Activated CD4-positive, alpha-beta T cell treated with anti-CD3 and anti-CD28 coated beads, Interleukin-2, amount 10 ng/mL, durations not matched to agents 7 days and 5 days (primary cell): ENCODE data around the gene SLC25A38. TPM values are rescaled to one million over a fixed set of nuclear protein-coding genes. Genes with fewer than 3 reads are reported as not detected.

Experiments
- CTCF ChIA-PET: fragments of 350-600 bp; sonication (Branson Sonifier 250); formaldehyde crosslinking; loops from one replicate; lab custom pipeline; 2021; ENCODE audit warnings: antibody characterized with exemption; lab: Charles Lee
- POLR2A ChIA-PET: fragments of 350-600 bp; sonication (Branson Sonifier 250); formaldehyde crosslinking; loops from one replicate; lab custom pipeline; 2021; ENCODE audit warnings: antibody characterized with exemption; lab: Charles Lee
- DNase-seq: peaks from one replicate; pipeline ENCODE4 v3.0.0-alpha.2; 2020
- H3K27ac Mint-ChIP-seq: one replicate; pipeline ENCODE4 v1.8.0; 2021; ENCODE audit warnings: mild to moderate bottlenecking, moderate library complexity, mixed read lengths
- H3K27me3 Mint-ChIP-seq: one replicate; pipeline ENCODE4 v1.8.0; 2021; ENCODE audit warnings: mixed read lengths
- H3K36me3 Mint-ChIP-seq: one replicate; pipeline ENCODE4 v1.8.0; 2021; ENCODE audit warnings: low read depth, mixed read lengths
- H3K4me1 Mint-ChIP-seq: one replicate; pipeline ENCODE4 v1.8.0; 2021; ENCODE audit warnings: mixed read lengths
- H3K4me3 Mint-ChIP-seq: one replicate; pipeline ENCODE4 v1.8.0; 2021; ENCODE audit warnings: mild to moderate bottlenecking, moderate library complexity, mixed read lengths
- H3K9me3 Mint-ChIP-seq: one replicate; pipeline ENCODE4 v1.8.0; 2021; ENCODE audit warnings: mixed read lengths
- total RNA-seq, 2 experiments: library from RNA; stranded (reverse); gene quantifications; one replicate each; pipeline ENCODE4 v1.2.3, GENCODE V29; 2021

SLC25A38 gene
- total RNA-seq, 2 experiments from 2014 or later, result 34.0 to 35.1 TPM

GRCh38 chr3:39429466-39429865 is 46.3 kb downstream of the SLC25A38 start:
- ChIA-PET CTCF (interaction anchor here (1.6 kb wide), 1 partner anchor 18 kb away, joined by 4 read pairs; no protein-coding TSS in a partner anchor), POLR2A (no interaction called here)
- Mint-ChIP-seq H3K9me3 (no peaks in the 10 kb centered on the region), H3K4me1 (no peaks in the 10 kb centered on the region), H3K27me3 (peaks cover 3% of the 10 kb centered on the region), H3K36me3 (no peaks in the 10 kb centered on the region), H3K27ac (no peak overlapping the region), H3K4me3 (no peak overlapping the region)
- DNase-seq, result no peak

GRCh38 chr3:39432342-39432741 is 49.2 kb downstream of the SLC25A38 start:
- Mint-ChIP-seq H3K9me3 (no peaks in the 10 kb centered on the region), H3K36me3 (no peaks in the 10 kb centered on the region), H3K4me1 (no peaks in the 10 kb centered on the region), H3K27ac (no peak overlapping the region), H3K27me3 (peaks cover 3% of the 10 kb centered on the region), H3K4me3 (no peak overlapping the region)
- ChIA-PET POLR2A (no interaction called here), CTCF (no interaction called here)
- no peak for DNase-seq

GRCh38 chr3:39433642-39434041 is 50.5 kb downstream of the SLC25A38 start:
- ChIA-PET CTCF (no interaction called here), POLR2A (no interaction called here)
- Mint-ChIP-seq H3K27me3 (peaks cover 3% of the 10 kb centered on the region), H3K9me3 (no peaks in the 10 kb centered on the region), H3K27ac (no peak overlapping the region), H3K4me1 (no peaks in the 10 kb centered on the region), H3K4me3 (no peak overlapping the region), H3K36me3 (no peaks in the 10 kb centered on the region)
- DNase-seq, result no peak

GRCh38 chr3:39434574-39434973 is 51.4 kb downstream of the SLC25A38 start:
- H3K4me1 Mint-ChIP-seq, result no peaks in the 10 kb centered on the region
- no peak for DNase-seq
- H3K4me3 Mint-ChIP-seq, result no peak overlapping the region
- ChIA-PET POLR2A (no interaction called here), CTCF (interaction anchor here (0.6 to 1.0 kb wide), 2 partner anchors 19 to 275 kb away, joined by 3 read pairs; no protein-coding TSS in a partner anchor)
- no peak overlapping the region for H3K27ac Mint-ChIP-seq
- H3K9me3 Mint-ChIP-seq, result no peaks in the 10 kb centered on the region
- H3K27me3 Mint-ChIP-seq, result peaks cover 3% of the 10 kb centered on the region
- no peaks in the 10 kb centered on the region for H3K36me3 Mint-ChIP-seq

GRCh38 chr3:39435006-39435748 is 52.0 kb downstream of the SLC25A38 start:
- H3K4me3 Mint-ChIP-seq, result no peak overlapping the region
- ChIA-PET POLR2A (no interaction called here), CTCF (interaction anchor here (0.6 to 1.0 kb wide), 2 partner anchors 20 to 275 kb away, joined by 3 read pairs; no protein-coding TSS in a partner anchor)
- H3K36me3 Mint-ChIP-seq, result no peaks in the 10 kb centered on the region
- H3K27ac Mint-ChIP-seq, result no peak overlapping the region
- peaks cover 3% of the 10 kb centered on the region for H3K27me3 Mint-ChIP-seq
- DNase-seq, result no peak
- no peaks in the 10 kb centered on the region for H3K9me3 Mint-ChIP-seq
- H3K4me1 Mint-ChIP-seq, result no peaks in the 10 kb centered on the region

- POLR2A ChIA-PET, result no interaction called here
- Mint-ChIP-seq H3K36me3 (no peaks in the 10 kb centered on the region), H3K9me3 (no peaks in the 10 kb centered on the region), H3K27me3 (peaks cover 1% of the 10 kb centered on the region), H3K27ac (no peak overlapping the region), H3K4me3 (no peak overlapping the region), H3K4me1 (no peaks in the 10 kb centered on the region)
- CTCF ChIA-PET, result interaction anchor here (1.1 kb wide), 1 partner anchor 8 kb away, joined by 4 read pairs; no protein-coding TSS in a partner anchor
- DNase-seq, result no peak
These were observed 55.7 kb downstream of the SLC25A38 start for GRCh38 chr3:39438880-39439279.

- H3K36me3 Mint-ChIP-seq, result no peaks in the 10 kb centered on the region
- H3K27me3 Mint-ChIP-seq, result peaks cover 6% of the 10 kb centered on the region
- DNase-seq, result no peak
- H3K27ac Mint-ChIP-seq, result no peak overlapping the region
- CTCF ChIA-PET, result no interaction called here
- H3K4me1 Mint-ChIP-seq, result no peaks in the 10 kb centered on the region
- H3K4me3 Mint-ChIP-seq, result no peak overlapping the region
- H3K9me3 Mint-ChIP-seq, result no peaks in the 10 kb centered on the region
- POLR2A ChIA-PET, result interaction anchor here (0.7 kb wide), 1 partner anchor 294 kb away, joined by 4 read pairs; no protein-coding TSS in a partner anchor
These were observed 57.1 kb downstream of the SLC25A38 start for GRCh38 chr3:39440316-39440715.

- H3K36me3 Mint-ChIP-seq, result no peaks in the 10 kb centered on the region
- ChIA-PET CTCF (interaction anchor here (0.6 kb wide), 1 partner anchor 165 kb away, joined by 3 read pairs; no protein-coding TSS in a partner anchor), POLR2A (no interaction called here)
- no peak overlapping the region for H3K4me3 Mint-ChIP-seq
- peaks cover 11% of the 10 kb centered on the region for H3K27me3 Mint-ChIP-seq
- H3K9me3 Mint-ChIP-seq, result no peaks in the 10 kb centered on the region
- no peaks in the 10 kb centered on the region for H3K4me1 Mint-ChIP-seq
- no peak for DNase-seq
- no peak overlapping the region for H3K27ac Mint-ChIP-seq
These were observed 60.4 kb downstream of the SLC25A38 start for GRCh38 chr3:39443530-39443929.

GRCh38 chr3:39445927-39446326 is 62.8 kb downstream of the SLC25A38 start:
- H3K9me3 Mint-ChIP-seq, result no peaks in the 10 kb centered on the region
- H3K4me3 Mint-ChIP-seq, result no peak overlapping the region
- H3K27ac Mint-ChIP-seq, result no peak overlapping the region
- no peaks in the 10 kb centered on the region for H3K4me1 Mint-ChIP-seq
- no peak for DNase-seq
- peaks cover 16% of the 10 kb centered on the region for H3K27me3 Mint-ChIP-seq
- CTCF ChIA-PET, result interaction anchor here (0.9 kb wide), 1 partner anchor 23 kb away, joined by 4 read pairs; no protein-coding TSS in a partner anchor
- no peaks in the 10 kb centered on the region for H3K36me3 Mint-ChIP-seq
- POLR2A ChIA-PET, result interaction anchor here (1.0 kb wide), 1 partner anchor 31 kb away, joined by 3 read pairs; no protein-coding TSS in a partner anchor

GRCh38 chr3:39446444-39446843 is 63.3 kb downstream of the SLC25A38 start:
- H3K4me3 Mint-ChIP-seq, result no peak overlapping the region
- no peak for DNase-seq
- H3K27ac Mint-ChIP-seq, result no peak overlapping the region
- H3K9me3 Mint-ChIP-seq, result no peaks in the 10 kb centered on the region
- ChIA-PET CTCF (interaction anchor here (0.9 to 1.3 kb wide), 2 partner anchors 12 to 24 kb away, joined by 4 to 6 read pairs; no protein-coding TSS in a partner anchor), POLR2A (interaction anchor here (1.0 kb wide), 1 partner anchor 32 kb away, joined by 3 read pairs; no protein-coding TSS in a partner anchor)
- no peaks in the 10 kb centered on the region for H3K4me1 Mint-ChIP-seq
- H3K27me3 Mint-ChIP-seq, result peaks cover 18% of the 10 kb centered on the region
- no peaks in the 10 kb centered on the region for H3K36me3 Mint-ChIP-seq

Other genes starting within 250 kb of the SLC25A38 start
- gene CSRNP1, start 229.8 kb upstream of the SLC25A38 start, total RNA-seq, result 10 to 100 TPM; 13.4 to 13.6 TPM
- gene XIRP1, start 190.8 kb upstream of the SLC25A38 start, total RNA-seq, result not detected
- gene CX3CR1, start 103.3 kb upstream of the SLC25A38 start, total RNA-seq, result 1 to 10 TPM in 1 of 2 experiments, under 1 TPM in 1; 0.60 to 1.5 TPM
- gene CCR8, start 53.7 kb upstream of the SLC25A38 start, total RNA-seq, result 1 to 10 TPM in 1 of 2 experiments, under 1 TPM in 1; 0.74 to 1.9 TPM
- gene RPSA, start 23.4 kb downstream of the SLC25A38 start, total RNA-seq, result 1,000 to 10,000 TPM; 1,760 to 1,774 TPM
- not detected for gene MOBP, start 84.3 kb downstream of the SLC25A38 start, total RNA-seq